COLO668 (cell line): ENCODE results near the gene PCA3.
A peak's percentile ranks its signal among the peaks of the same experiment; 100 is the strongest.

ENCODE experiments used
- DNase-seq: peaks from one replicate; lab custom pipeline; 2025; ENCODE audit not compliant: unreplicated experiment; lab: John Stamatoyannopoulos, UW

The PCA3 gene

DNA sequence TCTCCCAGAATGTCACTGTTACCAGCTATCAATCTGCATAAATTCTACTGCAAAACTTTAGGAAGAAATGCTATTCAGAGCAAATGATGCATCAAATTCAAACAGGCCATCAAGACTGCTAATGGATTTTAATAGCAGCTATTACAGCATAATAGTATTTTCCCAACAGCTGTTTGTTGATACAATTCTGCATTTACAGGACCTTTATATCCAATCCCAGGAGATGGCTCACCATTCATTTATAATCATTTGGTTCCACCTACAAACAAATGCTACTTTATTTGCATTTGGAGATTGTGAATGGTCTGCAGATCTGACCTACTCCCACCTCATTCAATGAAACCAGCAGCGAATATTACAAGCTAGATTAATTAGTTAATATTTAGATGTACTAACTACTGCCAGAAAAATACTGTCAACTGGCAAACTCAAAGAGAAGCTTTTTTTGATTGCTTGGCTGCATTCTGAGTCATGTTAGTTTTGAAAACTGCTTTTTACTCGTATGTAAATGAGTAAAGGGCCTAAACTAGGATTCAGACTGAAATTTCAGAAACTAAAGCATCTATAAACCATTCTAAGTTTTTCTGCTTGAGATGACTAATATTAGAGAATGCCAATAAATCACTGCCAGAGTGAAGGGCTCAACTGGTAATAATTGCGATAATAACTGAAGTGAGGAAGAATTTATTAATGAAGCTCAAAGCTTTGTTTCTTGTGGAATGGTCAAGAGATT lies 7.1 kb upstream of the PCA3 start:
- DNase-seq = no peak

DNA sequence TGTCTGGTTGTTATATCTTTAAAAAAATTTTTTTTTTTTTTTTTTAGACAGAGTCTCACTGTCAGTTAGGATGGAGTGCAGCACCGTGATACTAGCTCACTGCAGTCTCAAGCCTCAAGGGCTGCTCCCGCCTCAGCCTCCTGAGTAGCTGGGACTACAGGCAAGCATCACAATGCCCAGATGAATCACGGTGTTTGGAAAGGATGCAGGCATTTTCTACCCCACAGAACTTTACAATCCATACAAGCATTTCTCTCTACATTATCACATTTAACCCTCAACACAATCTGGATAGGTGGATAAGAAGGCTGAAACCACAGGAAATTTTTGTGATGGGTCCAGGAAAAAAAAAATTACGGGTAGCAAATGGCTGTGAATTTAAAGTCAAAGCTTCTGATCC lies 5.8 kb upstream of the PCA3 start:
- DNase-seq = no peak

DNA sequence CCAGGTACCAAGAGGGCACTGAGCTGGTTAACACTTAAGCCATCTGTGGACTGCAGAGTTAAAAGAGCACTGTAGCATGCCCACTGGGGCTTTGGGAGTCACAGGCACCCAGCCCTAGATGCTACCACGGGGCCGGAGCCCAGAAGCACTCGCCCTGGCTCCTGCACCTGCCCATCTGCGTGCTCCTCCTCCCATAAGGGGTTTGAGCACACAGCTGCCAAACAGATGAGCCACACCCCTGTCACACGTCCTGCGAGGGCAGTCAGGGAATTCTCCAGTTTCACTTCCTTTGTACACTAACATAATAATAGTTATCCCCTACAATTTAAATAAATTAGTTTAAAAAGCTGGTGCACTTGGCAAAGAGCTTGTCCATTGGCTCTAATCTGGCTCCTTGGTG lies 4.5 kb upstream of the PCA3 start:
- peak; percentile 86 for DNase-seq

DNA sequence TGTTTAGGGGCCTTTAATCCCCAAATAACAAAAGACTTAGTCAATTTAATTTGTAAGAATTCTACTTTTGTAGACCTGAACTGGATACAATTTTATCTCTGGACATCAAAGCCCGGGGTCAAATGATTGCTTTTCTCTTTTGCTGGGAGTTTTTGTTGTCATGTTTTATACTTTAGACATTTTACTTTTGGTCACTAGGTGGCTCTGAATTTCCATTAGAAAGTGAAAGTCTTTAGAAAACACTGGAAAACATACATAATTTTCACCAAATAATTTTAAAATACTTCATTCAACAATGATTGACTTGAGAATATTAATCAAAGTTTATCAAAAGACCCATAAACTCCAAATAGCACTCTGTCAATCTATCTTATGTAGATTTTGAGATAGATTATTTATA lies 2.8 kb upstream of the PCA3 start:
- DNase-seq = no peak

DNA sequence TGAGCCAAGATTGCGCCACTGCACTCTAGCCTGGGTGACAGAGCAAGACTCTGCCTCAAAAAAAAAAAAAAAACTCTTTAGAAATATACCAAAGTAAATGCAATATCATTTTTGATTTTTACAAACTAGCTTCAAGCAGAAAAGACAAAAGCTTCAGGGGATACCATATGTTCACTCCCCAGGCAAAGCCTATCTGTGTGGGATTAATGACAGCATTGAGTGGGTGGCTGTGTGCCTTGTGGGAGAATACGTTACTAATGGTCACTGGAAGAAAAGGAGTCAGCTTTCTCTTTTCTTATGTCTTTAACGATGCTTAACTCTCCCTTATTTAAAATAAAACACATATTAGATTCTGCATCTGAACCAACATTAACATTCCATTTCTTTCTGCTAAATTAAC lies 1.9 kb downstream of the PCA3 start:
- DNase-seq = no peak

DNA sequence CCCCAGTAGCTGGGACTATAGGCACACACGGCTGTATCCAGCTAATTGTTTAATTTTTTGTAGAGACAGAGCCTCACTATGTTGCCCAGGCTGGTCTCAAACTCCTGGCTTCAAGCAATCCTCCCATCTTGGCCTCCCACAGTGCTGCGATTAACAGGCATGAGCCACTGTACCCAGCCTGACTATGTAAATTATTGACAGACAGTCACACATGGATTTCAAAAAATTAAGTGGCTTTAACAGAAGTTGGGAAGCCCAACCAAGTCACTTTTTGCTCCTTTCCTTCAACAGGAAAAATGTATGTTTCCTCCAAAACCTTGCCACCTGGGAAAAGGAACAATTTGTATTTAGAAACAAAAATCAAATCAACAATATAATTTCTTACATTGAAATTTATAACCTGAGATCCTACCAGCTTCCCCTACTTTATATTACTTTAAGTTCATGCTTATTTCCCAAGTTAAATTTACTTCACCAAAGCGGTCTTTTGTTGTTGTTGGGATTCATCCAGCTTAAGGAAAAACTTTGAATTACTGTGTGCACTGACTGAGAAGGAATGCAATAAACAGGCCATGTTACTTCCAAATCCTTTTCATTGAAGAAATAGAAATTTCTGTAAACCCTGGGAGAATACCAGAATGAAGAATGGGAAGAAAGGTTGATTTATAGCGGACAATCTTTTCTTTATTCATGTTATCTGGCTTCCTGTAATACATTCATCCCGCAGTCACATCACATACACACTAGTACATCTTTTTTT lies 8.6 kb downstream of the PCA3 start:
- DNase-seq = no peak

DNA sequence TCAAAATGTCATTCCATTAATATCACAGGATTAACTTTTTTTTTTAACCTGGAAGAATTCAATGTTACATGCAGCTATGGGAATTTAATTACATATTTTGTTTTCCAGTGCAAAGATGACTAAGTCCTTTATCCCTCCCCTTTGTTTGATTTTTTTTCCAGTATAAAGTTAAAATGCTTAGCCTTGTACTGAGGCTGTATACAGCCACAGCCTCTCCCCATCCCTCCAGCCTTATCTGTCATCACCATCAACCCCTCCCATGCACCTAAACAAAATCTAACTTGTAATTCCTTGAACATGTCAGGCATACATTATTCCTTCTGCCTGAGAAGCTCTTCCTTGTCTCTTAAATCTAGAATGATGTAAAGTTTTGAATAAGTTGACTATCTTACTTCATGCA lies 20.6 kb downstream of the PCA3 start:
- DNase-seq = no peak

DNA sequence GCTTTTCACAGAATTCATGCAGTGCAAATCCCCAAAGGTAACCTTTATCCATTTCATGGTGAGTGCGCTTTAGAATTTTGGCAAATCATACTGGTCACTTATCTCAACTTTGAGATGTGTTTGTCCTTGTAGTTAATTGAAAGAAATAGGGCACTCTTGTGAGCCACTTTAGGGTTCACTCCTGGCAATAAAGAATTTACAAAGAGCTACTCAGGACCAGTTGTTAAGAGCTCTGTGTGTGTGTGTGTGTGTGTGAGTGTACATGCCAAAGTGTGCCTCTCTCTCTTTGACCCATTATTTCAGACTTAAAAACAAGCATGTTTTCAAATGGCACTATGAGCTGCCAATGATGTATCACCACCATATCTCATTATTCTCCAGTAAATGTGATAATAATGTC lies 21.3 kb downstream of the PCA3 start:
- DNase-seq = no peak

DNA sequence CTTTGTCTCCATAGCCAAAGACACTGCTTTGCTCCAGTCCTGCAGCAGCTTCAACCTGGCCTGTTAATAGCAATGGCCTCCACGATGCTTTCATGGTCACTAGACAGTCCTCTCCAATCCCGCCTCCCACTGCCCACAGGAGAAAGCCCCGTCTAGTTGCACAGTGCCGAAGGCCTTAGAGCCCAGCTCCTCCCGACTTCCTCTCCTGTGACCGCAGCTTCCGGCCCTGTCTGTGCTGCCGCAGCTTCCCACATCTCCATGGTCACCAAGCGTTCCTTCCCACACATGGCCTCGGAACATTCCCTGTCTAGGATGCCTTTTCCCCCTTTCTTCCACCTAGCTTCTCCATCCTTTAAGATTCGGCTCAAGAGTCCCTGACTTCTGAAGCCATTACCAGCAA lies 23.4 kb downstream of the PCA3 start:
- no peak for DNase-seq

DNA sequence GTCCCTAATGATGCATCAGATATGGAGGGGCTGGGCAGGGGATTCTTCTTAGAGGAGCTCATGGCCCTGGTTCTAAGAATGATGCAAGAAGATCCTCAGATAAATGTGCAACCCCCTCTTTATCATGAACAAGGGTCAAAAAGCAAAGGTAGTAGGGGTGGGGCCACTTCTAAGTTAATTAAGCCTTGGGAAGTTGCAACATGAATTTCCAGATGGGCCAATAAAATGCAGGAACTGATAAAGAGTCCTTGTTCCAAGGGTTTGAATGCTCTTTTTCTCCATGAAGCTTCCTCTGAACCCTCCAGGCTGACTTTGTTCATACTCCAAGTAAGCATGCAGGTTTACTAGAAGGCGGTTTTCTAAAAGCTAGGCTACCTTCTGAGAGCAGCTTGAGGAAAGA lies 25.6 kb downstream of the PCA3 start:
- no peak for DNase-seq

DNA sequence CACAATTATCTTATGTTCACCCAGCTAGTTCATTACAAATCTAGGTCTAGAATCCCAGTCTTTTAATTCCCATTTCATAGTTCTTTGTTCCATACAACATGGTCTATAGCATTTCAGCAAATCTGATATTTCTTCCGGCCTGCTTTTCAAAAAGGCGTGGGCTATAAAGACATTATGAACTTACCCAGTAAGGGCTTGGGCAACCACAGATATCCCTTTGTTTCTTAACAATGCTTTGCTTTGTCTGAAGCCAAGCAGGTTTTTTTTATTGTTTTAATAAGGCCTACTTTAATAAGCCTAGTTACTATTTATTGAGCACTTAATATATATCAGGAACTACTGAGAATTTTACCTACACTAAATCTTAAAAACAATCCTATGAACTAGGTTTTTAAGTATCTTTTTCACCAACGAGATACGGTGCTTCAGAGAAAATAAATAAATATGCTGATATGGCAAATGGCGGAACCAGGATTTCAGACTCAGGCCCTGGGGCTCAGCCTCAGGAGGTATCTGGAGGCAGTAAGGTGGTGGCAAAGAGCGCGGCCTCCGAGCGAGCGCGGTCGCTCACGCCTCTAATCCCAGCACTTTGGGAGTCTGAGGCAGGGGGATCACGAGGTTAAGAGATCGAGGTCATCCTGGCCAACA lies 29.7 kb downstream of the PCA3 start:
- no peak for DNase-seq

DNA sequence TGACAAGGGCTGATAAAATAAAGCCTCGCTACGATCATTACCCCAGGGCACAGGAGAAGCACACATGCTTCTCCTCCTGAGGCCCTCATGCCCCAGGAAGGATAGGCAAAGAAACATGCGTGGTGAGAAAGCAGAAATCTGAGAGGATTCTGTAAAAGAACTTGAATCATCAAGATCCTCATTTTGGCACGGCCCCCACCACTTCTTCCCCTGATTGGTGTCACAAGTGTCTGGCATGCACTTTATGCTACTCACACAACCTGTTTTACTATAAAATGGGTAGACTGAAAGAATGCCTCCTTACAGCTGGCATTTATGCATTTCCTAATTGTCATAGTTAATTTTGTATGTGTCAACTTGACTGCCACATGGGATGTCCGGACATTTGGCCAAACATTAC lies 32.1 kb downstream of the PCA3 start:
- DNase-seq = no peak

DNA sequence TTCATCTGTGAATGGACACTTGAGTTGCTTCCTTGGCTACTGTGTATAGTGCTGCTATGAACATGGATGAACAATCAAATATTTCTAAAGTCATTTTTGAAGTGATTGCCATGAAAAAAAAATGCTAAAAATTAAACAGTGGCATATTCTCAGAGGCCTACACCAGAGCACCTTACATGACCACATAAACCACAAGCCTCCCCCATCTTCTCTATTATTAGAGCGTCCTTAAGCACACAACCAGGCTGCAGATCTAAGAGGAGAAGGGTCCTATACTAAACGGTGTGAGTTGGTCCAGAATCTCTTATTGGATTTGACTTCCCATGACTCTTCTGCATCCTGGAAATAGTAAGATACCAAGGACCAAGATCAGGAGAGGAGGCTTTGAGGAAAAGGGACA lies 34.3 kb downstream of the PCA3 start:
- DNase-seq = no peak

DNA sequence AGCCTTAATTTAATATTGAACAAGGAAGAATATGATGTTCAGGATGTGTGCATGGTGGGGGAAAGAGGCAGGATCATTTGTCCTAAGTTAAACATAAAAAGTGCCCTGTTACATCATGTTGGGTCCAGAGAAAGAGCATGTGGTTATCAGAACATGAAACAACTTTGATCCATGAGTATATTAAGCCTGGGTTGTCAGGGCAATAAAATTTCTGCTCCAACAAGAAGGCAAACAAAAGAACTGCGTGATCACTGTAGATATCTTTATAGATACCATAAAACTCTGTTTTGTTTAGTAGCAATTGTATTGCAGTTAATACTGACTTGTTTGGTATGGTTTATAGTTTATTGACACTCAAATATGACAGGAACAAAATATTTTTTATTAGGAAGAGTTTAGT lies 35.2 kb downstream of the PCA3 start:
- no peak for DNase-seq

DNA sequence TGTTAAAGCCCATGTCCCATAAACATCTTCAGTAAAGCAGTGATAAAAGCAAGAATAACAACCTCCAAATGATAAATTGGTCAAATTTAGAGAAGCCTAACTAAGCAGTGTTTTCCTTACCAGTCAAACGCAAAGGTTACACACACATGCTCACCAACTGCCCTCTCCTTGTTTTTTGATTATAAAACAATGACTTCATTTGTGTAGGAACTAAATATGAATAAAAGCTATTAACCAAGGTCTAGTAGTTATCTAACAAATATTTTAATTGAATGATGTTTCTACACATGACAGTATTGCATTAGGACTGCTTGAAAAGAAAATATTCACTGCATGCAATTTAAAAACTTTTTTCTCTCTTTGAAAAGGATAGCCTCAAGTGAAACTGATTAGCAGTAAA lies 36.7 kb downstream of the PCA3 start:
- DNase-seq = no peak

DNA sequence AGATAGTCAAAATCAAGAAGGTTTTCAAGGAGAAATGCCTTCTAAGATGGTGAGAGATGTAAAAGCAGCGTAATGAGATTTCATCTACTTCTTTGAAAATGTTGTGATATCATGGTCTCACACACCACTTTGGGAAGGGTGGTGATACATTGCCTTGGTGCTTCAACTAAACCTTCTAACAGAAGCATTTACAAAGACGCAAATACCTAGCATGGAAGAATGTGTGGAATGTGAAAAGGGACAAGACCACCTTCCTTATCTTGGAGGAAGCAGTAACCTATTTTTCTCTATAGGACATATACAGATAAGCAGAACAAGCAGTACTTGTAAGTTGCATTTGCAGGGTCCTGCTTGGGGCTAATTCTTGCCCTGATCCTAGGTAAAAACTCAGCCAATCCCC lies 38.8 kb downstream of the PCA3 start:
- no peak for DNase-seq

DNA sequence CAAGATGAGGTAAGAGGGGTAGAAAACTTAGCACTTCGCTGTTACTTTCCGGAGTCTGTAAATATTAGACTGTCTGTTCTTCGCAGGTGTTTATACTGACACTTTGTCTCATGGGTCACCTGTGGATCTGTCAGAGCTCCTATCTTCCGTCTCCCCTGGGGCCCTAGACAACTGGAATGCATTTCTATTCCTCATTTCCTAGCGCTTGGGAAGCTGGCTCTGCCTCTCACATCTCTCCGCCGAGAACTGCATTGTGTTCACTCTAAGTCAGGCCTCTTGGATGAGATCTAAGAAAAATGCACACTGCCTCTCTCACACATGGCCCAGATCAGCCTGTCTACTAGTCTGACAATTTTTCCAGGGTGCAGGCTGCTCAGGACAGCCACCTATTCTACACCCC lies 39.5 kb downstream of the PCA3 start:
- DNase-seq = no peak

DNA sequence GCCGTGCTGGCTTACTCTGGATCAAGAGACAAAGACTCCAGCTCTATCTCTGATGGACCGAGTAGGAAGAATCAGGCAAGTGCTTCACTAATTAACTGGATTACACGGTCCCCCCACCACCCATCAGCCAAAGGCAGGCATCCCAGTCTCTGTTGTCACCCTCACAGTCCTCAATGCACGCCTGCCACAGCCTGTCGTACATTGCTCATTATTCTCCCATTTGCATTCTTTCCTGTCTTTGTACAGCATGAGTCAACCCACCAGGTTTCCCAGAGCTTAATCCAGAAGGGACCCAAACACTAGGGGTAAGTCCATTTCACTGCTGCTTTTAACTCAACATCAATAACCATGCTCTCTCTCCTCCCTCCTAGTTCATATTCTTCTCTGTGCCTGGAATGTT lies 44.4 kb downstream of the PCA3 start:
- no peak for DNase-seq

DNA sequence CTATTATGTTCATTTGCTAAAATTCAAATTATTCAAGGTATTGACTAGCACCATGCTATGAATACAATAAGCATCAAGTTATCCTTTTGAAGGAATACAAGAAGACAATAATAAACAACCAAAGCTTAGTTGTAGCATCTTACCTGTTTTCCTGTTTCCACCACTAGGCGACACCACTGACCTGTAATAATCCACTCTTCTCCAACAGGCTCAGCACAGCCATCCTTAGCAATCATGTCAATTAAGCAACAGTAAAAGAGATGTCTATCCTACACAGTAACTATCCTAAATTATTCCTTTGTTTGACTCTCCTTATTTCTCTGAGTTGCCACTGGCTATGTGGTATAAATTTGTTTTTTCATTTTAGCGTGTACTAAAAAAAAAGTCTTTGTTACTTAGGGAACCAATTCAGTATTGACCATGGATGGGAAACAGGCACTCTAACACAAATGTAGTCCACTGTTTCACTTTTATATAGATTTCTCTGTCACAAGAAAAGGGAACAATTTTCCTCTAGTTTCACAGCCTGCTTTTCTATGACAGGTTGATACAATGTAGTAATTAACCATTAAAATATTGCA lies 46.2 kb downstream of the PCA3 start:
- DNase-seq = peak; percentile 58

DNA sequence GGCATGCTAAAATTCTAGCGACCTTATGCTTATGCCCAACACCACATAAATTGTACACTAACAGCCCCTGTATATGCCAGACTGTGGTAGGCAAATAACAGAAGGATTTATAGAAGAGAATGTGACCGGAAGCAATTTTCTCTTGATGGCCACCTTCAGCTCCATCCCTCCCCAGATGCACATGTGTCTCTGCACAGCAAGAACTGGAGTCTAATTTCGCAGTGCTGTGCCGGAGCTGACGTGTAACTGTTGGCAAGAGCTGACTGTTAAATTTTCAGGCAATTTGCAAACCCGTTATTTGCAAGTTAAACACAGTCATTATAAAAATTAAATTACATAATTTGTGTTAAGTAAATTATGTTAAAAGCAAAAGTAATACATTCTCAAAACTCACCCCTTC lies 48.4 kb downstream of the PCA3 start:
- DNase-seq = no peak

DNA sequence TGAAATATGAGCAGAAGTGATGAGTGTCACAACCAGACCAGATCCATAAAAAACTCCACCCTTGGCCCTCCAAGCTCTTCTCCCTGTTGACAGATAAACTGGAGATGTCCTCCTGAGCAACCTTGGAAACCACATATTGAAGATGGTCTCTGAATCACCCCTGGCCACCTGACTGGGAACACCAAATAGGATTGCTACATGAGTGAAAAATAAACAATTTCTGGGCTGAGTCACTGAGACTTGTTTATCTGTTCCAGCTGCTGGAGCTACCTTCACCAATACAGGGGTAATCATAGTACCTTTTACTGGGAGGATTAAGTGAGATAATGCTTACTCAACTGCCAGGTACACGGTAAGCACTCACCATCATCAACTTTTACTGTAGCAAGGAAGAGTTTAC lies 53.3 kb downstream of the PCA3 start:
- peak; percentile 21 for DNase-seq

DNA sequence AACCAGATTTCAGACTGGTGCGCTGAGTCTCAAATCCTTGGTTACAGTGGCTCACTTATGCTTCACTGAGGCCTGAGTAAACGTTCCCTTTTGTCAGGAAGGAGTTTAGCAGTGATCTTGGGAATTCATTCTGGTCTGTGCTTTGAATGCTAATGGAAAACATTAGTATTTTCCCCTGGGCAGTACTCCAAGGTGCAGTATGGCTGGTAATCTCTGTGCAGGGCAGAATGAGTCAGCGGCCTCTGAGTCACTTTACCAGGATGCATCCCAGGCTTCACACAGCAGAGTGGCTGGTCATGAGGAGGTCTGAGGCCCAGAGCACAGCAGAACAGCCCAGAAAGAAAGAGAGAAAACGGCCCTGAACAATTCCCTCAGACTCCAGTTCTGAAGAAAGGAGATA lies 54.0 kb downstream of the PCA3 start:
- DNase-seq = peak; percentile 50
